ENCODE results near the gene OR2C3.

GRCh38 chr1:247491328-247491727 lies 44.9 kb downstream of the OR2C3 start:
- TF ChIP-seq POLR2A (IDR thresholded peaks at IDR 0.05; ENCODE audit: low read length) = no peak
- TF ChIP-seq GATA1 (IDR thresholded peaks at IDR 0.05; ENCODE audit: low read depth, low read length) = no peak
